Stomach smooth muscle (tissue), 2 donors: ENCODE data around the gene PWP2.

Experiments used
- H3K27ac ChIP-seq: one replicate; pipeline ENCODE4 v1.7.0; 2013; ENCODE audit warnings: mild to moderate bottlenecking, low read length, inconsistent platforms
- H3K27me3 ChIP-seq, 2 donors: one replicate each; pipeline ENCODE4 v1.7.0; 2013; ENCODE audit warnings: low read length in 2 of 2; ENCODE audit not compliant: insufficient read depth in 2 of 2, control insufficient read depth in 1 of 2
- H3K36me3 ChIP-seq, 2 donors: one replicate each; pipeline ENCODE4 v1.7.0; 2013; ENCODE audit warnings: low read length in 2 of 2; ENCODE audit not compliant: control insufficient read depth in 2 of 2, insufficient read depth in 2 of 2
- H3K4me1 ChIP-seq: one replicate; pipeline ENCODE4 v1.7.0; 2013; ENCODE audit warnings: low read length; ENCODE audit not compliant: control insufficient read depth, insufficient read depth
- H3K4me3 ChIP-seq, 2 donors: one replicate each; pipeline ENCODE4 v1.7.0; 2013; ENCODE audit warnings: low read length in 2 of 2
- H3K9ac ChIP-seq, 2 donors: one replicate each; pipeline ENCODE4 v1.7.0; 2013; ENCODE audit warnings: low read length in 2 of 2, mild to moderate bottlenecking in 1 of 2
- H3K9me3 ChIP-seq, 2 donors: one replicate each; pipeline ENCODE4 v1.7.0; 2013; ENCODE audit warnings: low read length in 2 of 2; ENCODE audit not compliant: control insufficient read depth in 2 of 2
- donor health status: healthy.
- donor health status: Pancreatic carcinoma.

The PWP2 gene

GRCh38 chr21:44083631-44084291 is 23.4 kb upstream of the PWP2 start:
- Histone ChIP-seq H3K27ac (no peak overlapping the region), H3K9me3 (no peaks in the 10 kb centered on the region), H3K9ac (no peak overlapping the region), H3K27me3 (no peaks in the 10 kb centered on the region), H3K36me3 (peaks cover 55 to 74% of the 10 kb centered on the region in 2 donors), H3K4me3 (no peak overlapping the region), H3K4me1 (no peaks in the 10 kb centered on the region)

- no peaks in the 10 kb centered on the region for H3K4me1 ChIP-seq
- H3K9me3 ChIP-seq, result no peaks in the 10 kb centered on the region
- peaks cover 54 to 74% of the 10 kb centered on the region in 2 donors for H3K36me3 ChIP-seq
- H3K27ac ChIP-seq, result no peak overlapping the region
- H3K27me3 ChIP-seq, result no peaks in the 10 kb centered on the region
- no peak overlapping the region for H3K4me3 ChIP-seq
- H3K9ac ChIP-seq, result no peak overlapping the region
Measured at GRCh38 chr21:44084496-44085241, 22.5 kb upstream of the PWP2 start.

- Histone ChIP-seq H3K27ac (no peak overlapping the region), H3K9me3 (no peaks in the 10 kb centered on the region), H3K36me3 (peaks cover 61 to 78% of the 10 kb centered on the region in 2 donors), H3K4me1 (no peaks in the 10 kb centered on the region), H3K4me3 (no peak overlapping the region), H3K27me3 (no peaks in the 10 kb centered on the region), H3K9ac (no peak overlapping the region)
Measured at GRCh38 chr21:44085491-44086321, 21.5 kb upstream of the PWP2 start.

- H3K36me3 ChIP-seq, result peaks cover 63 to 71% of the 10 kb centered on the region in 2 donors
- no peak overlapping the region for H3K9ac ChIP-seq
- no peaks in the 10 kb centered on the region for H3K27me3 ChIP-seq
- no peak overlapping the region for H3K4me3 ChIP-seq
- no peaks in the 10 kb centered on the region for H3K9me3 ChIP-seq
- no peak overlapping the region for H3K27ac ChIP-seq
- H3K4me1 ChIP-seq, result no peaks in the 10 kb centered on the region
Measured at GRCh38 chr21:44086636-44087425, 20.4 kb upstream of the PWP2 start.

GRCh38 chr21:44087426-44088400 is 19.5 kb upstream of the PWP2 start:
- Histone ChIP-seq H3K4me3 (no peak overlapping the region), H3K9ac (no peak overlapping the region), H3K27me3 (no peaks in the 10 kb centered on the region), H3K9me3 (no peaks in the 10 kb centered on the region), H3K36me3 (peaks cover 61 to 68% of the 10 kb centered on the region in 2 donors), H3K27ac (no peak overlapping the region), H3K4me1 (no peaks in the 10 kb centered on the region)

GRCh38 chr21:44088401-44088780 is 18.8 kb upstream of the PWP2 start:
- Histone ChIP-seq H3K36me3 (peaks cover 56 to 64% of the 10 kb centered on the region in 2 donors), H3K9me3 (no peaks in the 10 kb centered on the region), H3K4me1 (no peaks in the 10 kb centered on the region), H3K27ac (no peak overlapping the region), H3K9ac (no peak overlapping the region), H3K4me3 (no peak overlapping the region), H3K27me3 (no peaks in the 10 kb centered on the region)

GRCh38 chr21:44089001-44089911 is 17.9 kb upstream of the PWP2 start:
- no peaks in the 10 kb centered on the region for H3K27me3 ChIP-seq
- H3K4me1 ChIP-seq, result no peaks in the 10 kb centered on the region
- H3K9ac ChIP-seq, result no peak overlapping the region
- no peaks in the 10 kb centered on the region for H3K9me3 ChIP-seq
- no peak overlapping the region for H3K27ac ChIP-seq
- no peak overlapping the region for H3K4me3 ChIP-seq
- H3K36me3 ChIP-seq, result peaks cover 56% of the 10 kb centered on the region in 2 donors

- H3K4me1 ChIP-seq, result no peaks in the 10 kb centered on the region
- peaks cover 52 to 54% of the 10 kb centered on the region in 2 donors for H3K36me3 ChIP-seq
- no peak overlapping the region for H3K4me3 ChIP-seq
- H3K27ac ChIP-seq, result no peak overlapping the region
- H3K9me3 ChIP-seq, result no peaks in the 10 kb centered on the region
- no peaks in the 10 kb centered on the region for H3K27me3 ChIP-seq
- H3K9ac ChIP-seq, result no peak overlapping the region
Measured at GRCh38 chr21:44090325-44090724, 16.9 kb upstream of the PWP2 start.

- no peaks in the 10 kb centered on the region for H3K9me3 ChIP-seq
- H3K4me1 ChIP-seq, result no peaks in the 10 kb centered on the region
- no peak overlapping the region for H3K4me3 ChIP-seq
- H3K27ac ChIP-seq, result no peak overlapping the region
- H3K9ac ChIP-seq, result no peak overlapping the region
- H3K36me3 ChIP-seq, result peaks cover 44 to 46% of the 10 kb centered on the region in 2 donors
- no peaks in the 10 kb centered on the region for H3K27me3 ChIP-seq
Measured at GRCh38 chr21:44092211-44092610, 15.0 kb upstream of the PWP2 start.
